GM18498 (cell line): ENCODE data around the gene OTUB1.
"Not testable (repeated sequence)": the region's sequence is repeated elsewhere in the genome, so short reads cannot be mapped to it uniquely, and the experiment has no call there.

ENCODE experiments used
- ATAC-seq: cut with Tn5 transposase; IDR thresholded peaks from one replicate; pipeline ENCODE4 v1.9.1; 2021; ENCODE audit warnings: mild to moderate bottlenecking, moderate library complexity; ENCODE audit not compliant: unreplicated experiment

OTUB1 gene

GRCh38 chr11:64042301-64042700 is 56.1 kb downstream of the OTUB1 start:
- no peak for ATAC-seq

DNA sequence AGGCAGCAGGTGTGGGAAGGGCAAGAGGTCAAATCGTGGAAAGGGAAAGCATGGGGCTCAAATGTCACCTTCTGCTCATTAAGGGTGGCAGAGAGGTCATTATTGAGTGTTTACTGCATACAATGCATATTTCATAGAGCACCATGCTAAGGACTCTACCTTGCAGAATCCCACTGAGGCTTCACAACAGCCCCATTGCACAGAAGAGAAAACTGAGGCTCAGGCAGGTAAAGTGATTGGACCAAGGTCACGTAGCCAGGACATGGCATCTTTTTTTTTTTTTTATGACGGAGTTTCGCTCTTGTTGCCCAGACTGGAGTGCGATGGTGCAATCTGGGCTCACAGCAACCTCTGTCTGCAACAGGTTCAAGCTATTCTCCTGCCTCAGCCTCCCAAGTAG is 57.3 kb downstream of the OTUB1 start:
- ATAC-seq, result no peak

GRCh38 chr11:64044730-64045393 is 58.6 kb downstream of the OTUB1 start:
- ATAC-seq, result no peak

GRCh38 chr11:64045700-64046099 is 59.5 kb downstream of the OTUB1 start:
- ATAC-seq, result no peak

GRCh38 chr11:64047373-64047772 is 61.1 kb downstream of the OTUB1 start:
- not testable (repeated sequence) for ATAC-seq
